HG03095 (cell line): Measurements from ENCODE around the gene COL26A1.
"Not testable (repeated sequence)": the region's sequence is repeated elsewhere in the genome, so short reads cannot be mapped to it uniquely, and the experiment has no call there.

ENCODE experiments used
- ATAC-seq: cut with Tn5 transposase; IDR thresholded peaks from one replicate; pipeline ENCODE4 v1.9.1; 2021; ENCODE audit warnings: moderate library complexity; ENCODE audit not compliant: unreplicated experiment

The COL26A1 gene

GRCh38 chr7:101401390-101402080 is 38.9 kb downstream of the COL26A1 start:
- ATAC-seq = no peak

DNA sequence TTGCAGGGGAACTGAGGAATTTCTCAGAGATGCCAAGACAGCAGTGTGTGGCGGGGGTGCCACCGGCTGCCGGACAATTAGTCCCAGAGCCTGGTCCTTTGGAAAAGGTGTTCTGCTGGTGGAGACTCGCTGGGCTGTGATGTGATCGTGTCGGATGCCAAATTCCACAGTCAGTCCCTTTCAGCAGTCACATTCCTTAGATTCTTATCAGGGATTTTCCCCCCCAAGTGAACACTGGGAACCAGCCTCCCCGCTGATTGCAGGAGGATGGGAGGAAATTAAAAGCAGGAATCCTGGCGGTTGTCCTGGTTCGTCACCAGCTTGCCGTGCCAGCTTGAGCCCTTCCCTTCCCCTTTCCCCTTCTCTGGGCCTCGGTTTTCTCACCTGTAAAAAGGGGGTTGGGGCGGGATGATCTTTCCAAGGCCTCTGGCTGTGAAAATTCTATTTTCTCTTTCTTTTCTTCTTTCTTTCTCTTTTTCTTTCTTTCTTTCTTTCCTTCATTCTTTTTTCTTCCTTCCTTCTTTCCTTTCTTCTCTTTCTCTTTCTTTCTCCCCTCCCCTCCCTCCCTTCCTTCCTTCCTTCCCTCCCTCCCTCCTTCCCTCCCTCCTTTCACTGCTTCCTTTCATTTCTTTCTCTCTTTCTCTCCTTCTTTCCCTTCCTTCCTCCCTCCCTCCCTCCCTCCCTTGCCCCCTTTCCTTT is 39.6 kb downstream of the COL26A1 start:
- no peak for ATAC-seq

- ATAC-seq = no peak
These were observed 40.2 kb downstream of the COL26A1 start for GRCh38 chr7:101402835-101403234.

GRCh38 chr7:101405474-101406067 is 42.9 kb downstream of the COL26A1 start:
- no peak for ATAC-seq

DNA sequence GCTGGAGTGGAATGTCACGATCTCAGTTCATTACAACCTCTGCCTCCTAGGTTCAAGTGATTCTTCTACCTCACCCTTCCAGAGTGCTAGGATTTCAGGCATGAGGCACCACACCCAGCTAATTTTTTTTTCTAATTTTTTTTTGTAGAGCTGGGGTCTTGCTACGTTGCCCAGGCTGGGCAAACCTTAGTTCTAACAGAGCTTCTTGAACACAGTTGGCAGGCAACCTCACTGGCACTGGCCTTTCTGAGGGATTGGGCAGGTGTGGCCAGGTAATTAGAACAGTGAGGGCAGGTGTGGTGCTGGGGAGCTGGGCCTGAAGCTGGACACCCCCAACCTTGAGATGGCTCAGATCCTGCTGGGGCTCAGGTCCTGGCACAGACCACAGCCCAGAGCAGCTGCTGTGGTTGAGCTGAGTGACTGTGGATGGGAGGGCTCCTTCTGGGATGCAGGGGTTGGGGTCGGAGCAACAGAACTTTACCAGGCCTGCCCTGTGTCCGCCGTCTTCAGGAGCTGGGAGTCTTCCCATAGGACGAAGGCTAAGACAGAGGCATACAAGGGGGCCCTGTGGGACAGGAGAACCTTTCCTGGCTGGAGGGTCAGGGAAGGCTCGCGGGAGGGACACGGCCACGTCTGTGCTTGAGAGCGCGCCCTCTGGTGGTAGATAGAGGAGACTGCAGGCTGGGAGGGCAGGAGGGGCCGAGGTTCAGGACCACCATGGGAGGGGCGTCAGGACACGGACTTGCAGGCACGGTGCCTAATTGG is 48.2 kb downstream of the COL26A1 start:
- no peak for ATAC-seq

- no peak for ATAC-seq
These were observed 48.8 kb downstream of the COL26A1 start for GRCh38 chr7:101411508-101411874.

GRCh38 chr7:101412976-101413375 is 50.3 kb downstream of the COL26A1 start:
- no peak for ATAC-seq

GRCh38 chr7:101418694-101419093 is 56.0 kb downstream of the COL26A1 start:
- ATAC-seq = no peak

DNA sequence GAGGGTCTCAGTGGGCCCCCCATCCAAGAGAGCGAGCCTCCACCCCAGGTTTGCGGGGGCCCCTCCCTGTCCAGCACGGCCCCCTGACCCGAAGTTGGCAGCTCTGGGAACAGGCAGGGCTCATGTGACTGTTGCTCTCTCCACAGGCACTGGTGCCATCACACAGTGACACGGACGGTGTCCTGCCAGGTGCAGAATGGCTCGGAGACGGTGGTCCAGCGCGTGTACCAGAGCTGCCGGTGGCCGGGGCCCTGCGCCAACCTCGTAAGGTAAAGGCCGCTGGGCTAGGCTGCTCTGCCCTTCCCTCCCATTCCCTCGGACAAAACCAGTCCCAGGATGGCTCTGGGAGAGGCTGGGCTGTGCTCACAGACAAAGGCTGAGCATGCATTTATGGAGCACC is 57.2 kb downstream of the COL26A1 start:
- ATAC-seq = no peak

DNA sequence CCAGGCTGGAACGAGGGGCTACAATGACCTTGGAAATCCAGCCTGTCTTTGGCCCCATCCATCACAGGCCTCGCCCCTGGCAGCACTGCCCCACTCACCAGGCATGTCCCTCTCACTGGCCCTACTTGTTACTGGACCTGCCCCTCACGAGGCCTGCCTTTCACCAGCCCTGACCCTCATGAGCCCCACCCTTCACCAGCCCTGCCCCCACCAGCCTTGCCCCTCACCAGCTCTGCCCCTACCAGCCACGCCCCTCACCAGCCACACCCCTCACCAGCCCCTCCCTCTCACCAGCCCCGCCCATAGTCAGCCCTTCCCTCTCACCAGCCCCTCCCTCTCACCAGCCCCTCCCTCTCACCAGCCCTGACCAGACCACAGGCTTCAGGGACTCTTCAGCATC is 57.8 kb downstream of the COL26A1 start:
- ATAC-seq = no peak

- ATAC-seq = no peak
These were observed 59.9 kb downstream of the COL26A1 start for GRCh38 chr7:101422356-101423195.

- ATAC-seq = no peak
These were observed 63.8 kb downstream of the COL26A1 start for GRCh38 chr7:101426303-101427011.

DNA sequence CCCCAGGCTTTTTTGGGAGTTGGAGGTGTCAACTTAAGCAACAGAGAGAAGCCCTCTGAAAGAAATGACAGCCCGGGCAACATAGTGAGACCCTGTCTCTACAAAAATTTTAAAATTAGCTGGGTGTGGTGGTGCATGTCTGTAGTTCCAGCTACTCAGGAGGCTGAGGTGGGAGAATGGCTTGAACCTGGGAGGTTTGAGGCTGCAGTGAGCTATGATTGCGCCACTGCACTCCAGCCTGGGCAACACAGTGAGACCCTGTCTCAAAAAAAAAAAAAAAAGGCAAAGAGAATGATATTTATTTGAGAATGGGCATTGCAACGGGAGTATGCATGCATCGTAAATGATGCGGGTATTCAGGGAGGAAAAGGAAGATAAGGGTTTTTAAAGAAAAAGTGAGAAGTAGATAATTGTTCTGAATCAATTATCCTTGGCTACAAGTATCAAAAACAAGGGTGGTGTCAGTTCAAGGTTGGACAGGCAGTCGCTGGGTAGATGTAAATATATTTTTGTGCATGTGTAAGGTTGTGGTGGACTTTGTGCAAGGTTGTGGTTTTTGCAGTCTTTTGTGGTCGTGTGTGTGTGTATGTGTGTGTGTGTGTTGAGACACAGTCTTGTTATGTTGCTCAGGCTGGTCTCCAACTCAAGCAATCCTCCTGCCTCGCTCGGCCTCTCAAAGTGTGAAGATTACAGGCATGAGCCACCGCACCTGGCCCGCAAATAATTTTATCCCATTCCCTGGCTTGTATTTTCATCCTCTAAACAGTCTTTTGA is 65.6 kb downstream of the COL26A1 start:
- ATAC-seq = no peak

GRCh38 chr7:101432316-101432715 is 69.6 kb downstream of the COL26A1 start:
- no peak for ATAC-seq

DNA sequence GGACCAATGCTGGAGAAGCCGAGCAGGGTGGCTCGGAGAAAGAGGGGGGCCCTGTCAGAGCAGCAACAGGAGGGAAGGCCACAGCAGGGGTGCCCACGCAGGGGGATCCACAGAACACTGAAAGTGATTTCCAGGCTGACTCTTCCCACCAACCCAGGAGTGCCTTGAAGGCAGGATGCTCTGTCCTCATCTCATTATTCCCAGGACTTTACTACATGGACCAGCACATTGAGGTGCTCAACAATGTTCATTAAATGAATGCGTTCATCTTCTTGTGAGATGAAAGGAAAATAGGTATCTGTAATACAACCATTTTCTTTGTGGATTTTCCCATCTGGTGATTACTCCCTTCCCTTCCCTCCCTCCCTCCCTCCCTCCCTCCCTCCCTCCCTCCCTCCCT is 71.0 kb downstream of the COL26A1 start:
- ATAC-seq = no peak

DNA sequence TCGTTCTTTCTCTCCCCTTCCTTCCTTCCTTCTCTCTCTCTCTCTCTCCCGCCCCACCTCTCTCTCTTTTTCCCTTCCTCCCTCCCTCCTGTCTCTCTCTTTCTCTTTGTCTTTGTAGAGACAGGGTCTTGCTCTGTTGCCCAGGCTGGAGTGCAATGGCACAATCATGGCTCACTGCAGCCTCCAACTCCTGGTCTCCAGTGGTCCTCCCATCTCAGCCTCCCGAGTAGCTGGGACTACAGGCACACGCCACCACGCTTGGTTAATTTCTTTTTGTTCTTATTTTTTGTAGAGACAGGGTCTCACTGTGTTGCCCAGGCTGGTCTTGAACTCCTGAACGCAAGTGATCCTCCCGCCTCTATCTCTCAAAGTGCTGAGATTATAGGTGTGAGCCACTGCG is 71.5 kb downstream of the COL26A1 start:
- ATAC-seq = not testable (repeated sequence)

DNA sequence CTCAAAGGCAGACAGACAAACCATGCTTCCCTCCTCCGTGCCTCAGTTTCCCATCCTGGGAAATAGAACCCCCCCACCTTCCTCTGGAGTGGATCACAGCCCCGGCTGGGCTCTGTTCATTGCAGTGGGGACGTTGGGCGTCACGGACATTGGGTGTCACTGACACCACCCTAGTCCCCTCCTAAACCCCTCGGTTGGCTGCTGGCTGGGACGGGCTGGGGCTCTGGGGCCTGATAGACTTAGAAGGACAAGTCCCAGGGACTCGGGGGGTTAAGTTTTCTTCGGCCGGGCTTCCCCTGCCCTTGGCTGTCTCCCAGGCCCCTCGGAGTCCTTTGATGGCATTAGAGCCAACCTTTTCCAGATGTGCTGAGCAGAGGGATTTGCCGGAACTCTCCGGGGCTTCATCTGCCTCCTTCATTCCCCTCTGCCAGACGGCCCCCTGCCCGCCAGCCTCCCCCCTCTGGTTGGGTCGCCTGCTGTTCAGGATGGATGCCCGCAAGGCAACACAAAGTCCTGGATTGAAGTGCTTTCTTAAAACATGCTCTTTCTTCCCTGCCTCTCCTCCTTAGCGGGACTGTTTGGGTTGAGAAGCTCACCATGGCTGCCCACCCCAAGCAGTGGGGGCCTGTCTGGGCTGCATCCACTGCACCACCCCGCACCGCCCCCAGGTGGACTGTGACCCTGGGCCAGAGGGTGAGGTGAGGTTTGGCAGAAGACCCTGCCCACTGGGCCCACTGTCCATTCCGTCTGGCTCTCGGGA is 73.0 kb downstream of the COL26A1 start:
- ATAC-seq = no peak

DNA sequence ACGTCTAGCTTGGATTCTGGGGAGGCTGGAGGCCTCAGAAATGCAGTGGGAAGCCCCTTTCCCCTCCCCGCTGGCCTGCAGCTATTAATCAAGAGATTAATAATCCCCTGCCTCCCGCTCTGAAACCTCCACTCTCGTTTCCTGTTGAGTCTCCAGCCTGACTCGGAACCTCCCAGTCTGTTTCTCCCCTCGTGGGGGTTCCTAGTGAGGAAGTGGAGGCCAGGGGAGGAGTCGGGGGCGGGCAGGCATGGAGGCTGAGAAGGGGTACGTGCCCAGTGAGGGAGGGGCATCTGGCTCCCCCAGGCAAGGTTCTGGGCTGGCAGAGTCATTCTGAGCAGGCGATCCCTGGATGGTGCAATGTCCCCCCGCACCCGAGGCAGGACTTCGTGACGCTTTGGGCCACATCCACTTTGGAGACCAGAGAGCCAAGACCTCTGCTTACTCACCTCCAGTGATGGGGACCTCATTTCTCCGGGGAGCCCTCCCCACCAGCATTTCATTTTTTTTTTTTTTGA is 73.6 kb downstream of the COL26A1 start:
- ATAC-seq = no peak
